ENCODE results near the gene CD163.

CD163 gene

GRCh38 chr12:7444537-7444936 is 59.0 kb downstream of the CD163 start:
- H3K27ac ChIP-seq (replicated peaks), result no peak overlapping the region

GRCh38 chr12:7444076-7444475 is 59.5 kb downstream of the CD163 start, which contains the start of gene CD163L1:
Gene CD163L1 (minus strand): TSS chr12:7444153. CDS start chr12:7444127, 26 bp downstream.
- Histone ChIP-seq H3K27me3 (ENCODE audit: insufficient read depth, poor library complexity, severe bottlenecking) (no peaks in the 10 kb centered on the region), H3K27ac (replicated peaks) (no peak within 1 kb of the TSS), H3K4me3 (replicated peaks; ENCODE audit: insufficient read depth, low read length) (no peak within 1 kb of the TSS)
- no peak for DNase-seq (ENCODE audit: low read depth in 1 of 2, low spot score in 1 of 2)
- TF ChIP-seq CTCF (IDR thresholded peaks at IDR 0.05; ENCODE audit: insufficient read depth, low read length) (no peak), SPI1 (IDR thresholded peaks at IDR 0.05; ENCODE audit: borderline replicate concordance, low read depth) (peak; percentile 82)

More at GRCh38 chr12:7444537-7444936, 59.0 kb downstream of the CD163 start:
- Histone ChIP-seq H3K27me3 (ENCODE audit: insufficient read depth, poor library complexity, severe bottlenecking) (no peaks in the 10 kb centered on the region), H3K4me3 (replicated peaks; ENCODE audit: insufficient read depth, low read length) (no peak overlapping the region)
- no peak for TF ChIP-seq GABPA (IDR thresholded peaks at IDR 0.05; ENCODE audit: low read depth)
- no peak for TF ChIP-seq REST (IDR thresholded peaks at IDR 0.05; ENCODE audit: insufficient replicate concordance, low read depth)
- TF ChIP-seq SPI1 (IDR thresholded peaks at IDR 0.05; ENCODE audit: borderline replicate concordance, low read depth), result no peak
- no peak for TF ChIP-seq CTCF (IDR thresholded peaks at IDR 0.05; ENCODE audit: insufficient read depth, low read length)
- no peak for TF ChIP-seq POLR2AphosphoS5 (IDR thresholded peaks at IDR 0.05; ENCODE audit: low read depth)
- DNase-seq (ENCODE audit: low read depth in 1 of 2, low spot score in 1 of 2), result no peak

DNA sequence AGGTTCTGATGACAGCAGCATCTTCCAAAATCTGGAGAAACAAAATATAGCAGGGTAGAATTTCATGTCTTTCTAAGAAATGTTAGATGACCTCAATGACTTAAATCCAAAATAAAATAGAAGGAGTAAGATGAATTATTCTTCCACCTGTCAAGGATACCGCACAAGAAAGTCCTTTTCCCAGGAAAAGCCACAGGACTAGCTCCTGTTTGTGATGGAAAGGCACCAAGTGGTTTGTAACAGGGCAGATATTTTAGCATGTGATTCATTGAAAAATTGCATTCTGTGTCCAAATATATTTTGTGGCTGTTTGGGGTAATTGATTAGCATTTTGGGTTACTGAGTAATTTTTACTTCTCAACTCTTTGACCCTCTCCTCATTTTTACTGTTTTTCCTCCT is 62.4 kb downstream of the CD163 start:
- no peak for DNase-seq (ENCODE audit: low read depth in 1 of 2, low spot score in 1 of 2)
- no peak overlapping the region for H3K27ac ChIP-seq (replicated peaks)
- no peak overlapping the region for H3K4me3 ChIP-seq (replicated peaks; ENCODE audit: insufficient read depth, low read length)
- no peaks in the 10 kb centered on the region for H3K27me3 ChIP-seq (ENCODE audit: insufficient read depth, poor library complexity, severe bottlenecking)
- TF ChIP-seq SPI1 (IDR thresholded peaks at IDR 0.05; ENCODE audit: borderline replicate concordance, low read depth) (no peak), REST (IDR thresholded peaks at IDR 0.05; ENCODE audit: insufficient replicate concordance, low read depth) (no peak), GABPA (IDR thresholded peaks at IDR 0.05; ENCODE audit: low read depth) (no peak), CTCF (IDR thresholded peaks at IDR 0.05; ENCODE audit: insufficient read depth, low read length) (no peak), POLR2AphosphoS5 (IDR thresholded peaks at IDR 0.05; ENCODE audit: low read depth) (no peak)

Data from HL-60 (cell line).